Stimulated activated CD4-positive, alpha-beta T cell treated with anti-CD3 and anti-CD28 coated beads, TNF-alpha, amount 100 ng/mL, for 1 hour (primary cell): ENCODE results near the gene TPRX2.
"Not testable (repeated sequence)": the region's sequence is repeated elsewhere in the genome, so short reads cannot be mapped to it uniquely, and the experiment has no call there.

Experiments used
- DNase-seq, 3 donors: peaks; one replicate each; pipeline ENCODE4 v3.0.0-alpha.2; 2020; ENCODE audit warnings: low read depth in 3 of 3, low spot score in 1 of 3

TPRX2 gene, protein sequence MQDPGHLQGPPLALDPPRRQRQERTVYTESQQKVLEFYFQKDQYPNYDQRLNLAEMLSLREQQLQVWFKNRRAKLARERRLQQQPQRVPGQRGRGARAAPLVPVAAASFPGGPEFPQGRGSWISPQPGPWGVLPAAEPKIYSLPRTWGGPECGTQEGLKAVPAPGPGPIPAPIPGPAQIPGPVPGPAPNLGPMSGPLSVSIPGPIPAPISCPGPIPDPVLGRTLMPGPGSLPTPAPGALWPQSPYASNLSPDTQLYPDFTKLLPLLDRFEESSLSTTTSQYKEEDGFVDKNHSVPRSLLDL

GRCh38 chr19:47858646-47859285 is at the start of gene TPRX2:
Gene TPRX2 (plus strand): TSS chr19:47859235. CDS start chr19:47859247, 12 bp downstream.
- not testable (repeated sequence) for DNase-seq

DNA sequence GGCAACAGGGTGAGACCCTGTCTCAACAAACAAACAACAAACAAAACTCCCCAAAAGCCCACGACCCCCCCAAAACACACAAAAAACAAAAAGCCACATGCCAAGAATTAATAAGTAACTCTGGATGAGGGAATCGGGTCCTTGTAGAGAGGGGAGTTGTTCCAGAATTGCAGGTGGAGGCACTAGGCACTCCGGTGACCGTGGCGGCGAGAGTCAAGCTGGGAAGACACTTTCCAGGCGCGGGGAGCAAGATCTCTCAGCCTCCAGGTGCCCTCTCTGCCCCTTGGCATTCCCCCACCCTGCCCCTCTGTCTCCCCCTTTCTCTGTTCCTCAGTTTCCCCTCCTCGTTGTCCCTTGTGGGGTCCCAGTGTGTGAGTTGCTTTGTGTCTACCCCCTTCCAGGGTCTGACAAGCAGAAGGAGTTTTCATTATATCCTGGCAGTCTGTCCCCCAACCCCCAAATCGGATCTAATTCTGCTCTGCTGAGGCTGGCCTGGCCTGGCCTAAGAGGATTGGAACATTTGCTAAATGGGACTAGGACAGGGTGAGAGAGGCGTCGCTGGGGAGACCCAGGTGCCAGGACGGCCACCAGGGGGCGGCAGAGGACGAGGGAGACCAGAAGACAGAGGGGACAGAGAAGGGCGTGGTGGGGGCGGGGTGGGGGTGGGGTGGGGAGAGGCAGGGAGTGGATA is 45.6 kb upstream of the TPRX2 start:
- DNase-seq: peak; percentile 25 to 76 (median 48)

DNA sequence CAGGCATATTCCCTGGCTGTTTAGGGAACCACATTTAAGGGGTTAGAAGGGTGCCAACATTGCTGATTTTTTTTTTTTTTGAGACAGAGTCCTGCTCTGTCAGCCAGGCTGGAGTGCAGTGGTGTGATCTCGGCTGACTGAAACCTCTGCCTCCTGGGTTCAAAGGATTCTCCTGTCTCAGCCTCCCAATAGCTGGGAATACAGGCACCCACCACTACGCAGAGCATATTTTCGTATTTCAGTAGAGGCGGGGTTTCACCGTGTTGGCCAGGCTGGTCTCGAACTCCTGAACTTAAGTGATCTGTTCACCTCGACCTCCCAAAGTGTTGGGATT is 45.1 kb upstream of the TPRX2 start:
- no peak for DNase-seq

- DNase-seq: not testable (repeated sequence)
Measured at GRCh38 chr19:47816270-47816669, 42.8 kb upstream of the TPRX2 start.

- not testable (repeated sequence) for DNase-seq
Measured at GRCh38 chr19:47818221-47818620, 40.8 kb upstream of the TPRX2 start.

DNA sequence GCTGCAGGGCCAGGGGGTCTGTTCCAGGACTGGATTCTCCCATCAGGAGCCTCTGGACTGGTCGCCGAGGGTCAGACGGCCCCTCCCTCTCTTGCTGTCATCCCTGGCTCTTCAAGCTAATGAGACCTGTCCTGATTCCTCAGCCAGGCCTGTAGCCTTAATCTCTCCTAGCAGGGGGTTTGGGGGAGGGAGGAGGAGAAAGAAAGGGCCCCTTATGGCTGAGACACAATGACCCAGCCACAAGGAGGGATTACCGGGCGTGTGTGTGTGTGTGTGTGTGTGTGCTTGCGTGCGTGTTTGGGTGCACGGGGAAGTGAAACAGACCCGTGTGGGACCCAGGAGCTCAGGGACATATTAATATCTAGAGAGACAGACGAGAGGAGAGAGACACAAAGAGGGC is 39.2 kb upstream of the TPRX2 start:
- DNase-seq: no peak

- no peak for DNase-seq
Measured at GRCh38 chr19:47820410-47820809, 38.6 kb upstream of the TPRX2 start.

- no peak for DNase-seq
Measured at GRCh38 chr19:47821460-47822020, 37.5 kb upstream of the TPRX2 start, which contains the start of gene CRX. Gene CRX (plus strand): TSS chr19:47821937. CDS start chr19:47834444, 12,507 bp downstream.

DNA sequence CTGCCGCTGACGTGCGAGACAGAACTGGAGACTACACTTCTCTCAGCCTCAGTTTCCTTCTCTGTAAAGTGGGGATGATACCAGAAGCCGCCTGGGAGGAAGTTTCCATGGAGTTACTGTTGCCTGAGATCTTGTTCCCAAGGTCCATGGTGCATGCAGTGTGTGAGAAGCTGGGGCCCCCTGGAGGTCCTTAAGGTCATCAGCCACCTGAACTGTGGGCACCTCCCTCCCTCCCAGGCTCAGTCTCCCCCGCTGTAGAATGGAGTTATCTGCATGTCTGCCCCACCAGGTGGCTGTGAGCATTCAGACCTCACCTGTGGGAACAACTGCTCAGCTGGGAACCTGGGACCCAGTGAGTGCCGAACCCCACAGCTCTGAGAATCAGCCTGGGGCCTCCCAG is 34.6 kb upstream of the TPRX2 start:
- DNase-seq: no peak

- DNase-seq: no peak
Measured at GRCh38 chr19:47826800-47827199, 32.2 kb upstream of the TPRX2 start.

GRCh38 chr19:47832723-47833122 is 26.3 kb upstream of the TPRX2 start:
- DNase-seq: no peak

GRCh38 chr19:47836038-47836437 is 23.0 kb upstream of the TPRX2 start:
- no peak for DNase-seq

DNA sequence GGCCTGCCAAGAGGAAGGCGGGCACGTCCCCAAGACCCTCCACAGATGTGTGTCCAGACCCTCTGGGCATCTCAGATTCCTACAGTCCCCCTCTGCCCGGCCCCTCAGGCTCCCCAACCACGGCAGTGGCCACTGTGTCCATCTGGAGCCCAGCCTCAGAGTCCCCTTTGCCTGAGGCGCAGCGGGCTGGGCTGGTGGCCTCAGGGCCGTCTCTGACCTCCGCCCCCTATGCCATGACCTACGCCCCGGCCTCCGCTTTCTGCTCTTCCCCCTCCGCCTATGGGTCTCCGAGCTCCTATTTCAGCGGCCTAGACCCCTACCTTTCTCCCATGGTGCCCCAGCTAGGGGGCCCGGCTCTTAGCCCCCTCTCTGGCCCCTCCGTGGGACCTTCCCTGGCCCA is 19.6 kb upstream of the TPRX2 start:
- no peak for DNase-seq

- DNase-seq: no peak
Measured at GRCh38 chr19:47839913-47840312, 19.1 kb upstream of the TPRX2 start.

DNA sequence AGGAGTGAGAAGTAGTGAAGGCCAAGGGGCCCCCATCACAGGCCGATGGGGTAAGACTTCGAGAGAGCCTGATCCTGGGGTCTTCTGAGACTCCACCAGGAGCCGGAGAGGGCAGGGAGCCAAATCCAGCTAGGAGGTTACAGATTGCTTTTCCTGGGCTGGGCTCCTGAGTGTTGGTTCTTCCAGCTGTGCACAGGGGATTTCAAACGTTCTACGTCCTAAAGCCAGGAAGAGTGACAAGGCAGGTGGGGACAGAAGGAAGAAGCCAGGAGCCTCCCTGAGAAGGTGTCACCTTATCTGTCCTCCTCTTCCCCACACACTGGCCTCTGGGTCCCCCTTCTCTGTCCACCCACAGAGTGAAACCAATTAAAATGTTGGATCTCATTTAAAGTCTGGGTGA is 16.1 kb upstream of the TPRX2 start:
- DNase-seq: no peak

DNA sequence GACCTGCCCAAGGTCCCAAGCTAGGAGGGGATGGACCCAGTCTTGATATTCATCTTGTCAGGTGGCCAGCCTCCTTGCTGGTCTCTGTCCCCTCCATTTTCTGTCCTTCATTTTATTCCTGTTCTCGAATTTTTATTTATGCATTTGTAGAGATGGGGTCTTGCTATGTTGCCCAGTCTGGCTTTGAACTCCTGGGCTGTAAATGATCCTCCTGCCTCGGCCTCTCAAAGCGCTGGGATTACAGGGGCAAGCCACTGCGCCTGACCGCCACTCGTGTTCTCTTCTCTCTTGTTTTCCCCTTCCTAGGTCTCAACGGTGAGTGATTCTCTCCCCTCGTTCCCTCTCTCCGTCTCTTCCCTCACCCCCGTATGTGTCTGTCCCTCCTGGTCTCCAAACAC is 10.6 kb upstream of the TPRX2 start:
- no peak for DNase-seq

DNA sequence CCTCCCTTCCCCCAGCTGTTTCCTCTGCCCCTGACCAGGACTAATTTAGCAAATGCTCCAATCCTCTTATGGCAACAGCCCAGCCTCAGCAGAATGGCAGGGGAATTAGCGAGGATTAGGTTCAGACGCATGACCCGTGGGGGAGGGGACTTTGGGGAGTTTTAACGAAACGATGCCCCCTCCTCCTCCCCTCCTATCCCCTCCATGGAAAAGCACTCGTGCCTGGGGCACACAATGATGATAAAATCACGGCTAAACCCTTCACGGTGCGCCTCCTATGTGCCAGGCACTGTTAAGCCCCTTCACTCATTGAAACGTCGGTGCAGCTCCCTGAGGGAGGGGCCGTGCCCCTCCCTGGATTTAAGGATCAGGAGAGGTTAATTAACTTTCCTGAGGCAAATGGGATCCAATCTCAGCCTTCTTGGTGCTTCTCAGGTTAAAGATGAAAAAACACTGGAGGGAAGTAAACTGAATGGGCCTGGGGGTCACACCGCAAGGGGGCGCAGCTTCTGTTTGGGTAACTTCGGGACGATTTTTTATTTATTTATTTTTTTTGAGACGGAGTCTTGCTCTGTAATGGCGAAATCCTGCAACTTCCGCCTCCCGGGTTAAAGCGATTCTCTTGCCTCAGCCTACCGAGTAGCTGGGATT is 10.1 kb upstream of the TPRX2 start:
- DNase-seq: peak in 1 of 3 donors; percentile 21

- no peak for DNase-seq
Measured at GRCh38 chr19:47853003-47853402, 6.0 kb upstream of the TPRX2 start.

- DNase-seq: no peak
Measured at GRCh38 chr19:47854459-47854858, 4.6 kb upstream of the TPRX2 start.

GRCh38 chr19:47858231-47858630 is 804 bp upstream of the TPRX2 start:
- not testable (repeated sequence) for DNase-seq

GRCh38 chr19:47859838-47860237 is 803 bp downstream of the TPRX2 start:
- not testable (repeated sequence) for DNase-seq
